HUDEP-2 (cell line): ENCODE data around the gene SLC35E2B.
"Not testable (repeated sequence)": the region's sequence is repeated elsewhere in the genome, so short reads cannot be mapped to it uniquely, and the experiment has no call there.

Experiments
- DNase-seq, 76 experiments: peaks; one replicate each; lab custom pipeline; 2025; ENCODE audit not compliant: unreplicated experiment in 76 of 76; lab: John Stamatoyannopoulos, UW

Gene SLC35E2B

DNA sequence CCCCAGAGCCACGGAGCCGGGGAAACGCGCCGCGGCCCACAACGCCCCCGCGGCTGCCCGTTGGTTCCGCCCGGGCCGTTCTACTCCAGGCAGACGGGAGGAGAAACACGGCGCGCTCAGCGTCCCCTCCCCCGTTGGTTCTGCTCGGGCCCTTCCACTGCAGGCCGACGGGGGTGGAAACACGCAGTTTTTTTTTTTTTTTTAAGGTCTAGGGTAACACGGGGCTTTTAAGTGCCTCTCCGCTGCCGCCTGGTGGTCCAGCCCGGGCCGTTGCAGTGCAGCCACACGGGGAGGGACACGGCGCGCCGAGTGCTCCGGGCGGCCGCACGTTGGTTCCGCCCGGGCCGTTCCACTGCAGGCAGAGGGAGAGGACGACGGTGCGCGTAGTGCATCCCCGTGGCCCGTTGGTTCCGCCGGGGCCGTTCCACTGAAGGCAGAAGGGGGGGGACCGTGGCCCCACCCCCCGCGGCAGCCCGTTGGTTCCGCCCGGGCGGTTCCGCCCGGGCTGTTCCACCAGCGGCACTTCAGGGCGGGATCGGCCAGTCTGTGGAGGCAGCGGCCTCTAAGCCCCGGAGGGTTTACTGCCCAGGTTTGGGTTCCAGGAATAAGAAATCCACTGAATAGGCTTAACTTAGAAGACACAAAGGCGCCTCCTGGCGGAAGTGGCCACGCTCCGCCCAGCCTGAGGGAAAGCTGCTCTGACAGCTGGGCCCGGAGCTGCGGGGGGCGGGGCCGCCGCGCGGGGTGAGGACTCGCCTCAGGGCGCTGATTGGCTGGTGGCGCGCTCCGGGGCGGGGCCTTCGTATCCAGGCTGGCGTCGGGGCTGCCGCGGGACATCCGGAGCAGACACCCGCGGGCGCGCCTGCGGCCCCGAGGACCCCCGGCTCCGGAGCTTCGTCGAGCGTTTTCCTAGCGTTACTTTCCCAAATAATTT, at the start of gene SLC35E2B:
TSS of gene SLC35E2B (minus strand) at position 82 of the 934 bp plus-strand sequence. CDS start 16,096 bp downstream, outside the sequence.
- DNase-seq, result peak in 71 of 76 experiments; percentile 10 to 84 (median 70)

DNA sequence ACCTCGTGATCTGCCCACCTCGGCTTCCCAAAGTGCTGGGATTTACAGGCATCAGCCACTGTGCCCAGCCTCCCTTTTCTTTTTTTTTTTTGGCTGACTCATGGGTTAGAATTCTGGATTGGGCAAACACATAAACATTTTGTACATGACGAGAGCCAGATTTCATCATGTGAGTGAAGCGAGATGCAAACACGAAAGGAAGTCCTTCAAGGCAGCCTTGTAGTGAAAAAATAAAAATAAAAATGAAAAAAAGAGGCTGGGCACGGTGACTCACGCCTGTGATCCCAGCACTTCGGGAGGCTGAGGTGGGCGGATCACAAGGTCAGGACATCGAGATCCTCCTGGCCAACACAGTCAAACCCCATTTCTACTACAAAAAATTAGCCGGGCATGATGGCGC, 48.4 kb upstream of the SLC35E2B start:
- DNase-seq, result not testable (repeated sequence)

DNA sequence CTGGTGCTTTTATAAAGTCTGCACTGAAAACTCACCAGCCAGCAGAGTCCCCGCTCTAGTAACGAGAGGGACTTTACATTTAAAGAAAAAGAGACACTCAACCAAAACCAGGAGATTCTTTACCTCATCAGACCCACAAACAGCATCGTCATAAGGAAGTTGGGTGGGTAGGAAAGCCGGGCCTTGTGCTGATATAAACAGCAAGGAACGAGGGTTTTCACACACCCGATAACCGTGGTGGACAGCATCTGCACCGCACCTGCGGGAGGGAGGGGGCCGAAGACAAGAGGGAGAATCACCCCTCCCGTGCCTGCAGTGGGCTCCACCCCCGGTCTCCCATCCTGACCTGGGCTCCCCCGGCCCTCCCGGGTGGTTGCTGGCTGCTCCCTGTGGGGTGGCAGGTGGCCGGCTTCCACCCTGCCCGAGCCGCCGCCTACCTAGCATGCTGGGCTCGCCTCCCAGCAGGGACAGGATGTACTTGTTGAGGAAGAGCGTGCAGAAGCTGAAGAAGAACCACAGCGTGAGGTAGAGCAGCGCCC, 46.3 kb upstream of the SLC35E2B start:
- not testable (repeated sequence) for DNase-seq

GRCh38 chr1:1737675-1738590, 45.3 kb upstream of the SLC35E2B start:
- DNase-seq, result not testable (repeated sequence)

- DNase-seq, result no peak
These were observed 39.8 kb upstream of the SLC35E2B start for GRCh38 chr1:1732381-1732780.

- DNase-seq, result no peak
These were observed 38.3 kb upstream of the SLC35E2B start for GRCh38 chr1:1730870-1731269.

DNA sequence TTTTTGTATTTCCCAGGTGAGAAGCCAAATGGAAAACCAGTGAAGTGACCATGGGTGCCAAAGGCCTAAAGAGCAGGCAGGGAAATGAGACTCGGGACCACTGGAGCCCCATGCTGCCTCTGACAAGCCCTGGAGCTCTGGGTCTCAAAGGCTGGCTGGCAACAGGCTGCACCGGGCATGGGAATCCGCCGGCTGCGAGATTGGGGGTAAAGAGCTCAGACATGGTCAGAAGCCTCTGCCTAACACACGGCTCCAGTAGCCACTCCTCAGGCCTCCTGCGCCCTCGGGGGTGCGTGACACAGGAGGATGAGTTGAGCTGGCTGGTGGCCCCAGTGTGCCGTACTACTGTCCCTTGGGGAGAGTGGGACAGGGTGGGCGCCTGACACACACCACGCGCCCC, 37.6 kb upstream of the SLC35E2B start:
- not testable (repeated sequence) for DNase-seq

- DNase-seq, result not testable (repeated sequence)
These were observed 36.7 kb upstream of the SLC35E2B start for GRCh38 chr1:1729116-1729816.

DNA sequence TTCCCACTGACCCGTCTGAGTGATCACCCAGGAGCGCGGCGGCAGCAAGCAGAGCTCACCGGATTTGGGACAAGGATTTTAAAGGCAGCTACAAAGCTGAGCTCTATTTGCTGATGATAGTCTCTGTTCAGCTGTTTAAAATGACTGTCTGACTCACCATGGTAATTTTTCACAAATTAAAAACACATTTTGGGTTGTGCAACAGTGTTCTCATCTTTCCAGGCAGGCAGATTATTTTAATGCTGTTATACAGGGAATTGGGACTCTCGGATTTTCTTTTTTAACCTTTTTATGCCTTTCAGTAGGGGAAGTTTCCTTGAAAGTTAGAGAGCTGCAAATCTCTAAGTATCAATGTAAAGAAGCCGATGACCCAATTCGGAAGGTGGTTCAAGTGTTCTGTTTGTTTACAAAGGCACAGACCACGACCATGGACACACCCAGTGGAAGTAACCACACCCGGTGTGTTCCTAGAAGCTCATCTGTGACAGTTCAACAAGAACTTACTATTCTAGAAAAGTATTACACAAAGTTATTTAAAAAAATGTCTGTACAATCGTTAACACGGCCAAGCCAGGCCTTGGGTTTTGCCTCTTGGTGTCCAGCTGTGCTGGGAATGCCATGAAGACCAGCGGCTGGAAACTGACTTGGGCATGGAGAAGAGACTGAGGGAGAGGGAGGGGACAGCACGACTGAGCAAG, 35.9 kb upstream of the SLC35E2B start:
- peak in 42 of 76 experiments; percentile 6 to 74 (median 25) for DNase-seq

GRCh38 chr1:1727131-1727651, 34.6 kb upstream of the SLC35E2B start:
- DNase-seq, result not testable (repeated sequence)

DNA sequence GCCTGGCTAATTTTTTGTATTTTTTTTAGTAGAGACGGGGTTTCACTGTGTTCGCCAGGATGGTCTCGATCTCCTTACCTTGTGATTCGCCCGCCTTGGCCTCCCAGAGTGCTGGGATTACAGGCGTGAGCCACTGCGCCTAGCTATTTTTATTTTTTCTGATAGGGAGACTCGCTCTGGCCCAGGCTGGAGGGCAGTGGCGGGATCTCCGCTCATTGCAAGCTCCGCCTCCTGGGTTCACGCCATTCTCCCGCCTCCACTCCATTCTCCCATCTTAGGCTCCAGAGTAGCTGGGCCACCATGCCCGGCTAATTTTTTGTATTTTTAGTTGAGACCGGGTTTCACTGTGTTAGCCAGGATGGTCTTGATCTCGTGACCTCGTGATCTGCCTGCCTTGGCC, 33.5 kb upstream of the SLC35E2B start:
- DNase-seq, result not testable (repeated sequence)

GRCh38 chr1:1724035-1724864, 31.7 kb upstream of the SLC35E2B start, which contains the start of gene CDK11A:
Gene CDK11A, minus strand, starts transcription at chr1:1724357. Its CDS starts 1,539 bp downstream, at chr1:1722818.
- DNase-seq, result peak in 75 of 76 experiments; percentile 46 to 96 (median 92)

DNA sequence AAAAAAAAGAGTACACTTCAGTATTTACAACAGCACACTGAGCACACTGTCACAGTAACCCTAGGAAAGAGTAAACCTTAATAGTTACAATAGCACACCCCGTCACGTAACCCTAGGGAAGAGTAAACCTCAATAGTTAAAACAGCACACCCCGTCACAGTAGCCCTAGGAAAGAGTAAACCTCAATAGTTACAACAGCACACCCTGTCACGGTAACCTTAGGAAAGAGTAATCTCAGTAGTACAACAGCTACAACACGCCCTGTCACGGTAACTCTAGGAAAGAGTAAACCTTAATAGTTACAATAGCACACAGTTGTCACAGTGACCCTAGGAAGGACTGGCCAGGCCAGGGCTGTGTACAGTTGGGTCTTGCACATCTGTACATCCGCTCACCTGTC, 28.6 kb upstream of the SLC35E2B start:
- DNase-seq, result no peak

GRCh38 chr1:1715109-1715883, 22.7 kb upstream of the SLC35E2B start:
- peak in 71 of 76 experiments; percentile 1 to 79 (median 50) for DNase-seq

- not testable (repeated sequence) for DNase-seq
These were observed 15.3 kb upstream of the SLC35E2B start for GRCh38 chr1:1707897-1708296.

DNA sequence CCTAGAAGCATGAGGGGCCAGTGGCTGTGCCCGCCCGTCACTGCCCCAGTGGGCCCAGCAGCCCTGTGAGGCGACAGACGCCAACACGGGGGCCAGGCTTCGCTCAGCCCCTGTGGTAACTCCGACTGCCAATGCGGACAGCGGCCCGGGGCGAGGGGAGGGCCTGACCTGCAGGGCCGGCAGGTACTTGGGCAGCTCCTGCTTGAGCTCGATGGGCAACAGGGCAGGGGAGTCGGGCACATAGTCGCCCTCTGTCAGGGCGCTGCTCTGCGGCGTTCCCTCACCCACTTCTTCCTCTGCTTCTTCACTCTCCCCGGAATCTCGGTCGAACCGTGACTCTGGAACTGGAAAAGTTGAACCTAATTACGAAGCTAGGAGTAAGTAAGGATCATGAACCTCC, 14.6 kb upstream of the SLC35E2B start:
- DNase-seq, result not testable (repeated sequence)

DNA sequence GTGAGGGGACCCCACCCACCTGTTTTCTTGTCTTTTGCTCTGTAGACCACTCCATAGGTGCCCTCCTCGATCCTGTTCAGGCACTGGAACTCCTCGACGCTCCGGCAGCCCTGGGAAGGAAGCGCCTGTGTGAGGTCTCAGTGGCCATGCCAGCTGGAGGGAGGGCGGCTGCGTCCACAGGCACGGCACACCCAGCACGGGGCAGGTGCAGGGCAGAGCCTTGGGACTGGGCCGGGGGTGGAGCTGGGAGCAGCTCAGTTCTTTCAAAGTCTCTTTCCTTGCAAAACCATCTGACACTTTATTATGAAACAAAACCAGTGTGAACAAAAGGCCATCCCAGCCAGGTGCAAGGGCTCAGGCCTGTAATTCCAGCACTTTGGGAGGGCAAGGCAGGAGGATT, 13.0 kb upstream of the SLC35E2B start:
- not testable (repeated sequence) for DNase-seq
